Liver (tissue), 9 donors: Measurements from ENCODE around the gene CSF1. TPM values are rescaled to one million over a fixed set of nuclear protein-coding genes. Genes with fewer than 3 reads are reported as not detected.
A peak's percentile ranks its signal among the peaks of the same experiment; 100 is the strongest.

ENCODE experiments used
- DNase-seq: peaks from one replicate; pipeline ENCODE4 v3.0.0-alpha.2; 2017; ENCODE audit warnings: low spot score
- H3K27ac ChIP-seq, 2 donors: one replicate each; pipeline ENCODE4 v1.7.0; 2013; ENCODE audit warnings: inconsistent platforms in 2 of 2, low read length in 2 of 2, control low read depth in 1 of 2, low read depth in 1 of 2, mild to moderate bottlenecking in 1 of 2
- H3K27me3 ChIP-seq, 4 donors: one replicate each; pipeline versions ENCODE4 v1.6.1 to v1.7.0; 2013; ENCODE audit warnings: low read length in 3 of 4, inconsistent platforms in 1 of 4, mild to moderate bottlenecking in 1 of 4, moderate library complexity in 1 of 4; ENCODE audit not compliant: control insufficient read depth in 4 of 4, insufficient read depth in 4 of 4
- H3K36me3 ChIP-seq, 4 donors: one replicate each; pipeline versions ENCODE4 v1.6.1 to v1.7.0; 2013; ENCODE audit warnings: low read length in 3 of 4, mild to moderate bottlenecking in 3 of 4, low read depth in 1 of 4, moderate library complexity in 1 of 4; ENCODE audit not compliant: control insufficient read depth in 4 of 4, insufficient read depth in 3 of 4
- H3K4me1 ChIP-seq, 4 donors: one replicate each; pipeline versions ENCODE4 v1.6.1 to v1.7.0; 2013; ENCODE audit warnings: low read length in 3 of 4, mild to moderate bottlenecking in 3 of 4, moderate library complexity in 1 of 4; ENCODE audit not compliant: control insufficient read depth in 4 of 4, insufficient read depth in 4 of 4
- H3K4me3 ChIP-seq, 3 donors: one replicate each; pipeline versions ENCODE4 v1.6.1 to v1.7.0; 2013; ENCODE audit warnings: low read length in 3 of 3, control low read depth in 1 of 3, low read depth in 1 of 3, mild to moderate bottlenecking in 1 of 3
- H3K9ac ChIP-seq, 2 donors: one replicate each; pipeline ENCODE4 v1.7.0; 2013; ENCODE audit warnings: low read length in 2 of 2, mild to moderate bottlenecking in 2 of 2, moderate library complexity in 2 of 2, control low read depth in 1 of 2, low read depth in 1 of 2
- H3K9me3 ChIP-seq, 4 donors: one replicate each; pipeline versions ENCODE4 v1.6.1 to v1.7.0; 2013; ENCODE audit warnings: low read length in 3 of 4; ENCODE audit not compliant: control insufficient read depth in 4 of 4
- ATF3 ChIP-seq: IDR thresholded peaks from 2 replicates; pipeline ENCODE4 v1.6.1; 2016; ENCODE audit warnings: antibody characterized with exemption
- CTCF ChIP-seq: fragments of 150-350 bp; IDR thresholded peaks from 2 replicates; pipeline ENCODE4 v1.5.1; 2017; ENCODE audit warnings: improper control_type of control experiment, low read depth, low read length; ENCODE audit not compliant: missing input control
- EGR1 ChIP-seq, 2 donors: IDR thresholded peaks; 2 replicates each; pipeline ENCODE4 v1.6.1; 2016 to 2018; ENCODE audit warnings: antibody characterized with exemption in 2 of 2, low read depth in 2 of 2
- FOXA1 ChIP-seq: IDR thresholded peaks from 2 replicates; pipeline ENCODE4 v1.6.1; 2016; ENCODE audit warnings: antibody characterized with exemption
- FOXA2 ChIP-seq: IDR thresholded peaks from 2 replicates; pipeline ENCODE4 v1.6.1; 2016; ENCODE audit warnings: antibody characterized with exemption
- GABPA ChIP-seq, 2 donors: IDR thresholded peaks in 1 of 2; conservative IDR thresholded peaks in 1 of 2; 2 replicates each; pipeline ENCODE4 v1.6.1; 2016; ENCODE audit warnings: antibody characterized with exemption in 2 of 2, mild to moderate bottlenecking in 1 of 2, moderate library complexity in 1 of 2
- HNF4A ChIP-seq, 2 donors: conservative IDR thresholded peaks; 2 replicates each; pipeline ENCODE4 v1.6.1; 2016; ENCODE audit warnings: antibody characterized with exemption in 2 of 2, mild to moderate bottlenecking in 2 of 2
- HNF4G ChIP-seq: IDR thresholded peaks from 2 replicates; pipeline ENCODE4 v1.6.1; 2016; ENCODE audit warnings: antibody characterized with exemption
- JUND ChIP-seq, 2 donors: IDR thresholded peaks; 2 replicates each; pipeline ENCODE4 v1.6.1; 2016; ENCODE audit warnings: antibody characterized with exemption in 2 of 2
- MAX ChIP-seq: IDR thresholded peaks from 2 replicates; pipeline ENCODE4 v1.6.1; 2016; ENCODE audit warnings: antibody characterized with exemption
- RAD21 ChIP-seq, 2 donors: IDR thresholded peaks; 2 replicates each; pipeline ENCODE4 v1.6.1; 2016; ENCODE audit warnings: antibody characterized with exemption in 2 of 2, mild to moderate bottlenecking in 2 of 2
- RXRA ChIP-seq, 2 donors: IDR thresholded peaks; 2 replicates each; pipeline ENCODE4 v1.6.1; 2017 to 2018; ENCODE audit warnings: antibody characterized with exemption in 2 of 2, mild to moderate bottlenecking in 1 of 2
- SP1 ChIP-seq: IDR thresholded peaks from 2 replicates; pipeline ENCODE4 v1.6.1; 2018; ENCODE audit warnings: antibody characterized with exemption, mild to moderate bottlenecking
- TAF1 ChIP-seq: conservative IDR thresholded peaks from 2 replicates; pipeline ENCODE4 v1.6.1; 2016; ENCODE audit warnings: antibody characterized with exemption, mild to moderate bottlenecking
- YY1 ChIP-seq: IDR thresholded peaks from 2 replicates; pipeline ENCODE4 v1.6.1; 2016; ENCODE audit warnings: antibody characterized with exemption, mild to moderate bottlenecking
- WGBS: extraction: QIAGEN DNeasy Blood & Tissue Kit; methylation state at CpG from one replicate; pipeline ENCODE4 v1.1.7; 2013; 5-methylcytosine and 5-hydroxymethylcytosine counted together
- polyA plus RNA-seq, 2 donors: library from polyadenylated mRNA; stranded (reverse) in 1 of 2; unstranded in 1 of 2; fragments of 200-250 nt in 1 of 2; fragments of >200 nt in 1 of 2; fragmentation: Nextera tagmentation in 1 of 2; extraction: Ambion mirVana in 1 of 2; gene quantifications; one replicate each; pipeline versions ENCODE4 v1.2.1 to v1.2.3, GENCODE V29; 2013 to 2015
- total RNA-seq, 2 donors: library from RNA; depleted of rRNA; stranded (reverse); fragments of >200 nt; gene quantifications; one replicate each; pipeline ENCODE4 v1.2.3, GENCODE V29; 2014
- donor health status: healthy.
- donor health status: healthy.
- donor health status: healthy.
- donor health status: healthy.
- donor health status: healthy.

CSF1 gene
- total and polyA plus RNA-seq, 4 donors, result 6.3 to 15.2 (median 11.3) TPM

- no peaks in the 10 kb centered on the region for H3K27me3 ChIP-seq
- TF ChIP-seq FOXA2, result no peak
- no peak for TF ChIP-seq CTCF
- no peak for TF ChIP-seq ATF3
- no peak for TF ChIP-seq JUND (IDR thresholded peaks at IDR 0.05)
- TF ChIP-seq MAX, result no peak
- TF ChIP-seq HNF4G, result no peak
- H3K27ac ChIP-seq, result no peak overlapping the region
- peaks cover 18 to 79% (median 48%) of the 10 kb centered on the region in 4 donors for H3K36me3 ChIP-seq
- no peak overlapping the region for H3K9ac ChIP-seq
- no peak overlapping the region for H3K4me3 ChIP-seq
- no peaks in the 10 kb centered on the region for H3K9me3 ChIP-seq
- WGBS, result 88% methylated on average over 8 of the region's 8 CpGs
- peaks cover 0 to 7% (median 3%) of the 10 kb centered on the region in 4 donors for H3K4me1 ChIP-seq
- no peak for DNase-seq
Measured at GRCh38 chr1:109922326-109922725, 11.7 kb downstream of the CSF1 start.

- H3K4me3 ChIP-seq, result no peak overlapping the region
- no peaks in the 10 kb centered on the region for H3K27me3 ChIP-seq
- no peak for DNase-seq
- peaks cover 9 to 17% (median 12%) of the 10 kb centered on the region in 4 donors for H3K4me1 ChIP-seq
- no peak overlapping the region for H3K9ac ChIP-seq
- no peak overlapping the region for H3K27ac ChIP-seq
- no peaks in the 10 kb centered on the region for H3K9me3 ChIP-seq
- peaks cover 14 to 70% (median 40%) of the 10 kb centered on the region in 4 donors for H3K36me3 ChIP-seq
- 86% methylated on average over 17 of the region's 17 CpGs for WGBS
- TF ChIP-seq CTCF (peak; percentile 59), RAD21 (IDR thresholded peaks at IDR 0.05) (peak; percentile 73 to 83), SP1 (no peak), HNF4G (no peak), HNF4A (conservative IDR thresholded peaks at IDR 0.05) (no peak), GABPA (IDR thresholded peaks at IDR 0.05 in 1 of 2, conservative IDR thresholded peaks at IDR 0.05 in 1 of 2) (no peak)
Measured at GRCh38 chr1:109923131-109923945, 12.7 kb downstream of the CSF1 start.

GRCh38 chr1:109923946-109924275 lies 13.3 kb downstream of the CSF1 start:
- Histone ChIP-seq H3K9ac (no peak overlapping the region), H3K36me3 (peaks cover 14 to 64% (median 41%) of the 10 kb centered on the region in 4 donors), H3K27me3 (no peaks in the 10 kb centered on the region), H3K27ac (no peak overlapping the region), H3K9me3 (no peaks in the 10 kb centered on the region), H3K4me1 (peaks cover 13 to 22% (median 17%) of the 10 kb centered on the region in 4 donors), H3K4me3 (no peak overlapping the region)
- no peak for DNase-seq
- TF ChIP-seq YY1 (no peak), HNF4A (conservative IDR thresholded peaks at IDR 0.05) (no peak), HNF4G (no peak), EGR1 (IDR thresholded peaks at IDR 0.05; ENCODE audit: low read depth in 2 of 2) (no peak), FOXA1 (no peak), RXRA (IDR thresholded peaks at IDR 0.05) (no peak), MAX (no peak), CTCF (no peak), TAF1 (no peak), FOXA2 (no peak), SP1 (no peak), GABPA (IDR thresholded peaks at IDR 0.05 in 1 of 2, conservative IDR thresholded peaks at IDR 0.05 in 1 of 2) (no peak), RAD21 (IDR thresholded peaks at IDR 0.05) (no peak)
- WGBS, result 94% methylated on average over 12 of the region's 12 CpGs
